LHCN-M2 (cell line): ENCODE data around the gene CRTC3. TPM values are rescaled to one million over a fixed set of nuclear protein-coding genes. Genes with fewer than 3 reads are reported as not detected.
"Not testable (repeated sequence)": the region's sequence is repeated elsewhere in the genome, so short reads cannot be mapped to it uniquely, and the experiment has no call there.

Experiments
- DNase-seq: peaks from one replicate; pipeline ENCODE4 v3.0.0-alpha.2; 2012; ENCODE audit warnings: low read depth
- total RNA-seq: library from RNA; depleted of rRNA; stranded (reverse); fragments of >200 nt; gene quantifications from 2 replicates; pipeline ENCODE4 v1.2.3, GENCODE V29; 2014

Gene CRTC3
- total RNA-seq, 1 experiment from 2014 or later, result 17.0 TPM

- DNase-seq, result no peak
Observed at GRCh38 chr15:90620379-90621067, 90.8 kb downstream of the CRTC3 start.

DNA sequence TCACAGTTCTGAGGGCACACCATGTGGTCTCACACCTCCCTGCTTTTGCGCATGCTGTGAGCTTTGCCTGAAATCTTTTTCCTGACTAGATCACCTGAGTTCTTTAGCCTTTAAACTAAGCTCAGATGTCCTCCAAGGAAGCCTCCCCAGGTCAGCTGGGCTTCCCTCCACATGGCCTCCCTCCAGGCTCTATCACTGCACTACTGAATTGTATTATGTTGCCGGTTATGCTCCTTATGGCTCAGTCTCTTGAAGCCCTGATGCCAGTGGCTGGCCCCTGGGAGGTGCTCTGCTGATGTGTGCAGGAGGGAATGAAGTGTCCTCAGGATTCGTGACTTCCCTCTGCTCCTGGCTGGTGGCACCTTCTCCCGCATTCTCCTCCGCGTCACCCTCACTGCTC, 94.1 kb downstream of the CRTC3 start:
- DNase-seq, result no peak

- no peak for DNase-seq
Observed at GRCh38 chr15:90624278-90624981, 94.7 kb downstream of the CRTC3 start.

- no peak for DNase-seq
Observed at GRCh38 chr15:90625037-90625436, 95.3 kb downstream of the CRTC3 start.

- DNase-seq, result no peak
Observed at GRCh38 chr15:90629217-90629616, 99.5 kb downstream of the CRTC3 start.

GRCh38 chr15:90633360-90633759, 103.6 kb downstream of the CRTC3 start:
- no peak for DNase-seq

GRCh38 chr15:90636993-90637392, 107.3 kb downstream of the CRTC3 start:
- not testable (repeated sequence) for DNase-seq

GRCh38 chr15:90637693-90638092, 108.0 kb downstream of the CRTC3 start:
- DNase-seq, result no peak

DNA sequence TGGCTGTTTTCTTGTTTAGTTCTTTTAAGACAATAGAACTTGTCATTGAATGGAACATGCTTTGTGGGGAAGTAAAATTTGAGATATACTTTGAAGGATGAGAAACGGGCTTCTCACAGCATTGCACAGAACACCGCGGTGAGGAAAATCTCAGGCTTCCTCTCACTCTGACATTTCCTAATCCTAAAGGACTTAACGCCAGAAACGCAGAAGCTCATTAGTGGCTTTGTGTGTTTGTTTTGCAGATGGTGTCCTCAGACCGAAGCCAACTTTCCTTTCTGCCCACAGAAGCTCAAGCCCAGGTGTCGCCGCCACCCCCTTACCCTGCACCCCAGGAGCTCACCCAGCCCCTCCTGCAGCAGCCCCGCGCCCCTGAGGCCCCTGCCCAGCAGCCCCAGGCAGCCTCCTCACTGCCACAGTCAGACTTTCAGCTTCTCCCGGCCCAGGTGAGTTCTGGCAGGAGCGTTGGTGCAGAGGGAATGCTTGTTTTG, 108.5 kb downstream of the CRTC3 start:
- no peak for DNase-seq

DNA sequence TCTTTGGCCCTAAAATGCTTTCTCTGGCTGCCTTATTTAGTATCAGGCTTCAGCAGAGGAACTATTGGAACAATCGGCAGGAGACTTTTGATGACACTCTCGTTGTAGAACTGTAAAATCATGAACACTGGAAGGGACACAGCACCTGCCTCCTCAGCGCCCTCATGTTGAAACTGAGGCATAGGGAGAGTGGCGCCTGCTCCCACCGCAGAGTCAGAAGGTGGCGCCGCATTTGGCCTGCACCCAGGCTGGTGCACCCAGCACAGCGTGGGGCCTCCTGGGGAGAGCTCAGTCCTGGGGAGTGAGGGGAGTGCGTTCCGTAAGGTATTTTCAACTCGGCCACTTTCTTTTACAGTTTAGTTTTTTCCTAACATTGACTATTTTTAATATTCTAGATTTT, 109.2 kb downstream of the CRTC3 start:
- no peak for DNase-seq

DNA sequence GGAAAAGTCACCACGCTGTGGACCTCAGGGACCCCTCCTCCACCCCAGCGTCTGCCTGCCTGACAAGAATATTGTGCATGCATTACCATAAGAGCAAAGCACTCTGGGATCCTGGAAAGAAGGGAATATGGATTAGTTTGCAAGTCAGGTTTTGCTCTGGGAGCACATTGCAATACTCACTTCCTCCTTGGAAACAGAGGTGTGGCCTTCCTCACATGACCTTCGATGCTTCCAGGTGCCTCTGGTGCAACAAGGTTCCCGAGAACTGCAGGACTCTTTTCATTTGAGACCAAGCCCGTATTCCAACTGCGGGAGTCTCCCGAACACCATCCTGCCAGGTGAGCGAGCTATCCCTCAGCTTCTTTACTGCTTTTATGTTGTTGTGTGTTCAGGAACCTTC, 111.1 kb downstream of the CRTC3 start:
- no peak for DNase-seq

DNA sequence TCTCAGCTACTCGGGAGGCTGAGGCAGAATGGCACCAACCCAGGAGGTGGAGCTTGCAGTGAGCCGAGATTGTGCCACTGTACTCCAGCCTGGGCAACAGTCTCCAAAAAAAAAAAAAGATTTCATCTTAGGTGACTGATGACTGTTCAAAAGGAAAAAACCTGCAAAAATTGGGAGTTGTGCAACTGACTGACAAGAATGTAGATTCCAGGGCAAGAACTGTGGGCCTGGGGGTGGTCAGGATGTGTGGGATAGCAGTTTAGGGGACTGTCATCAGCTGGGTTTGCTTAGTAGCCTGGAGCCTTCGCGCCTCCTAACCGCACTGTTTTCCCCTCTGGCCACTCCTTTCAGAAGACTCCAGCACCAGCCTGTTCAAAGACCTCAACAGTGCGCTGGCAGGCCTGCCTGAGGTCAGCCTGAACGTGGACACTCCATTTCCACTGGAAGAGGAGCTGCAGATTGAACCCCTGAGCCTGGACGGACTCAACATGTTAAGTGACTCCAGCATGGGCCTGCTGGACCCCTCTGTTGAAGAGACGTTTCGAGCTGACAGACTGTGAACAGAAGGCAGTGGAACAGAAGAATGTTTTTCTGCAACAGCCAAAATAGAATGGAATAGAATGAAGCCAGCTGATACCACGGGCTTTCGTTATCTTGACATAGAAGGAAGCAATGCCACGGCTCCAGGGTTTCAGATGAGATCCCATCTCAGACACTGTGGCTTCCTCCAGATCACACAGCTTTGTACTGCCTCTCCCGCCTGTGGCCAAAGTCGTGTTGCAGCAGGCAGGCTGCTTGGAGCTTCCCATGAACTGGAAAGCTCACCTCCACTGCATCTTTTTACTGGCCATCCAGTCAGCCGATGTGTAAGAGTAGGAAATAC, 112.1 kb downstream of the CRTC3 start:
- no peak for DNase-seq

DNA sequence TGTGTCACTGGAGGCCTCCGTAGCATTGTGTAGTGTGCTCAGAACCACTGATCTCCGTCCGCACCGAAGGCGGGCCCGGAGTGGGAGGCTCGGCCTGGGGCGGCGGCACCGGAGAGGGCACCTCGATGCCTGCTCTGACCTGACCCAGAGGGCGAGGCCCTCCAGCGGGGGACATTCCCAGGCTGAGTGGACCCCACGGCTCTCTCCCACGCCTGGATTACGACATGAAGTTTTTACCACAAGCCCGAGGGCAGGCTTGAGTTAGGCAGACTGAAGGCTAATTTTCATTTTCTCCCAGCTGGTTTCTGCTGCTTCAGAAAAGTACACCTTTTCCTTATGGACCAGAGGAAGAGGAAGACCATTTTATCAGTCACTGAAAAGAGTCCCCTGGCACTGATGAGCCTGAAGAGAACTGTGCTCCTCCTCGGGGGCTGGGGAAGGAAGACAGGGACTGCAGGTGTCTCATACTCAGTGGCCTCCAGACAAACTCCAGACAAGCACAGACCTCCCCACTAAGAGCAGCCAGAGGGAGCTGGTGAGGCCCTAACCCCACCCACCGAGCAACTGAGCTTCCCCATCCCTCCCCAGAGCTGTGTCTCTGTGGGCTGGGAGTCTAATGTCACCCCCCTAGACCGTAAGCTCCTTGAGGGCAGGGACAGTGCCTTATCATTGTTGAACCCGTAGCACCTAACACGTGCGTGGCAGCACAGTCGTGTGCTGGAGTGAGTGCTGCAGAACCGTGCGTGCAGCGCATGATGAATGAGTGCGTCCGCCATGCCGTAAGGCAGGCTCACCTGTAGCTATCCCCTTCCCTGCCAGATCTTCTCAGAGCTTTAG, 113.0 kb downstream of the CRTC3 start:
- DNase-seq, result no peak

GRCh38 chr15:90643301-90643632, 113.5 kb downstream of the CRTC3 start:
- DNase-seq, result no peak

DNA sequence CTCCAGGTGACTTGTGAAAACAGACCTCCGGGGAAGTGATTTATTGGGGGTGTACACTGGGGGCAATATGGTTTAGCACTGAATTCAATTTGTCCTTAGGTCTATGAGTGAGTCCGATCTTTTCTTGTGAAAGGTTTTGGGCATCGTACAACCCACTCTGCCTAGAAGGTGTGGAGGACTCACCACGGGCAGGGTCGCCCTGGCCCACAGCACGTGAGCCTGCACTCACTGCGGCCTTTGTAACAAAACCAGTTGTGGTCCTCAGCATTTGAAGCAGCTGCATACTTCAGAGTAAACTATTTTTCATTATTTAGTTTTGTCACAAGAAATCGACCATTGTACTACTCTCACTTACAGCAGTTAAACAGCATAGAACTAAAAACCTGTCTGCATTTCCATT, 114.8 kb downstream of the CRTC3 start:
- no peak for DNase-seq

- DNase-seq, result no peak
Observed at GRCh38 chr15:90644952-90645725, 115.4 kb downstream of the CRTC3 start.

DNA sequence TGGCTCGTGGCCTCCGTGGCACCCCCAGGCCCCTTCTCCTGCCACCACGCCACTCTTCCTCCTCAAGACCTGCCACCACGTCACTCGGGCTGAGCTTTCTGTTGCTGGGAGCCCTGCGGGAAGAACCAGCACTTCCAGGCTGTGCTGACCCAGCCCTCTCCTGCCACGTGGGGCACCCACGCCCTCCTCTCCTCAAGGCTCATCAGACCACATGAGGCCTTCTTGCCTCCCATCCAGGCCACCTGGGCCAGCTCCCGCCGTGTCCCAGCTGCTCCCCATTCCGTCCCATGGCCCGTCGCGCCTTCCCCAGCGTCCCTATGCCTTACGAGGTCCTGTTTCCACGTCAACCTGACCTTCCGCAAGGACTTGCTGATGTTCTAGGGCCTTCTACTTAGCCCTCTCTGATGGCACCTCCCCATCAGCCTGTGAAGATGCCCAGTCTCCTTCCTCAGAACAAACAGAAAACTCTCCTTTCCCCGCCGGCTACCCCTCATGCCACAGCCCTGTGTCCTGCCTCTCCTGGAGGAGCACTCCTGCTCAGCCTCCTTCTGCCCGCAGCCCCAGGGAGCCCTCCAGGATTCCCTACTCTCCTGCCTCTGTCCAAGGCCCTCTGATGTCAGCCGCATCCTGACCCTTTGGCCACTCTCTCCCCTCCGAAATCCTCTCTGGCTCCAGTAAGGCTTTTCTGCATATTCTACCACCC, 116.3 kb downstream of the CRTC3 start:
- no peak for DNase-seq

DNA sequence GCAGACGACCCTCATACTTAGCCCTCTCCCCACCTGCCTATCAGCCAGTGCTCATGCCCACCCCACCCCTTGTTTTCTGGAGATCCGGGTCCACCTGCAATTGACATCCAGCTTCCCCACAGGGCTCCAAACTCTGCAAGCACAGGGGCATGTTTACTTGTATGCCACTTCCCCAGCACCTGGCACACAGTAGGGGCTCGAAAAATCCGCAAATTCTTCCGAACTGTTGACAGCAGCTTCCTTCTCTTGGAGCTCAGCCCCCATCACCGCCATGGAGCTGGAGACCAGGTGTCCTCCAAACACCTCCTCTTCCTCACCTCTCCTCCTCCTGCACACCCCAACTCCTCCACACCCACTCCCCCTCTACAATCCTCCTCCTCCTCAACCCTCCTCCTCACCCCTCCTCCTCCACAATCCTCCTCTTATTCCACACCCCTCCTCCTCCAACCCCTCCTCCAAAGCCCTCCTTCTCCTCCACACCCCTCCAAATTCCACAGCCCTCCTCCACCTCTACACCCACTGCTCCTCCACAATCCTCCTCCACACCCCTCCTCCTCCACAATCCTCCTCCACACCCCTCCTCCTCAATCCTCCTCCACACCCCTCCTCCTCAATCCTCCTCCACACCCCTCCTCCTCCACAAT, 117.1 kb downstream of the CRTC3 start:
- no peak for DNase-seq

DNA sequence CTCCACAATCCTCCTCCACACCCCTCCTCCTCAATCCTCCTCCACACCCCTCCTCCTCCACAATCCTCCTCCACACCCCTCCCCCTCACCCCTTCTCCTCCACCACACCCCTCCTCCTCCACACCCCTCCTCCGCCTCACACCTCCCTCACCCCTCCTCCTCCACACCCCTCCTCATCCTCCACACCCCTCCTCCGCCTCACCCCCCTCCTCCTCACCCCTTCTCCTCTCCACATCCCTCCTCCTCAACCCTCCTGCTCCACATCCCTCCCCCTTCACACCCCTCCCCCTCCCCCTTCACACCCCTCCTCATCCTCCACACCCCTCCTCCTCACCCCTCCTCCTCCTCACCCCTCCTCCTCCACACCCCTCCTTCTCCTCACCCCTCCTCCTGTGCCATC, 117.6 kb downstream of the CRTC3 start:
- no peak for DNase-seq
